K562 (cell line): ENCODE measurements around the gene PSMC3IP. TPM values are rescaled to one million over a fixed set of nuclear protein-coding genes. Genes with fewer than 3 reads are reported as not detected.

Experiments used
- ARNT ChIP-seq, 2 experiments: fragments of 450-650 bp; IDR thresholded peaks; 2 replicates each; pipeline ENCODE4 v1.6.1; 2016; ENCODE audit warnings: mild to moderate bottlenecking in 1 of 2
- CCNT2 ChIP-seq: IDR thresholded peaks from 2 replicates; pipeline ENCODE4 v1.6.1; 2011; ENCODE audit warnings: borderline replicate concordance, low read depth, mild to moderate bottlenecking, moderate library complexity, mixed read lengths, low read length; ENCODE audit not compliant: insufficient read length; ENCODE audit errors: extremely low read depth
- HNRNPUL1 ChIP-seq: fragments of 200-400 bp; formaldehyde crosslinking; IDR thresholded peaks from 2 replicates; pipeline ENCODE4 v1.6.1; 2017; ENCODE audit warnings: low read length
- ILF3 ChIP-seq: fragments of 450-650 bp; IDR thresholded peaks from 2 replicates; pipeline ENCODE4 v1.6.1; 2018; ENCODE audit warnings: antibody characterized with exemption, mild to moderate bottlenecking, moderate library complexity, borderline replicate concordance
- MXI1 ChIP-seq: IDR thresholded peaks from 2 replicates; pipeline ENCODE4 v1.6.1; 2011; ENCODE audit warnings: low read depth, mild to moderate bottlenecking, improper control_type of control experiment, low read length
- NBN ChIP-seq: fragments of 450-650 bp; IDR thresholded peaks from 2 replicates; pipeline ENCODE4 v1.6.1; 2016; ENCODE audit warnings: low read depth, mild to moderate bottlenecking
- SNRNP70 ChIP-seq: fragments of 200-400 bp; formaldehyde crosslinking; optimal IDR thresholded peaks from 2 replicates; pipeline ENCODE3; 2017; ENCODE audit warnings: low read depth, low read length
- SUPT5H ChIP-seq: fragments of 450-650 bp; IDR thresholded peaks from 2 replicates; pipeline ENCODE4 v1.6.1; 2016
- YBX1 ChIP-seq: fragments of 450-650 bp; IDR thresholded peaks from 2 replicates; pipeline ENCODE4 v1.7.1; 2016; ENCODE audit warnings: mild to moderate bottlenecking
- ZFPM2 ChIP-seq: fragments of 250-450 bp; sonication (Bioruptor Pico); IDR thresholded peaks from 2 replicates; pipeline ENCODE4 v1.5.1; 2022; ENCODE audit warnings: mild to moderate bottlenecking
- polyA plus RNA-seq, 8 experiments: library from polyadenylated mRNA; depleted of rRNA in 4 of 8; stranded (reverse) in 5 of 8; unstranded in 3 of 8; fragments of >200 nt; fragmentation: Nextera tagmentation in 2 of 8; fragmentation: Illumina TruSeq in 1 of 8; extraction: Ambion mirVana in 2 of 8; extraction: Trizol in 1 of 8; gene quantifications; 2 replicates each; pipeline versions ENCODE4 v1.2.1 to v1.2.3, GENCODE V29; 2011 to 2014; ENCODE audit warnings: inconsistent platforms in 1 of 8, missing spikeins in 1 of 8
- total RNA-seq, 7 experiments: library from RNA; depleted of rRNA in 6 of 7; stranded (reverse); fragments of >200 nt in 6 of 7; fragmentation: Illumina TruSeq in 2 of 7; extraction: Trizol in 2 of 7; gene quantifications; 2 replicates each; pipeline versions ENCODE4 v1.2.1 to v1.2.3, GENCODE V29; 2011 to 2021; ENCODE audit warnings: low replicate concordance in 1 of 7
- TF ChIP-seq, protein P1 (sequence below): fragments of 200-800 bp; sonication (Bioruptor generic); IDR thresholded peaks from 2 replicates; pipeline ENCODE4 v1.6.1; 2017; ENCODE audit warnings: missing genetic modification characterization, missing compliant biosample characterization
- TF ChIP-seq, protein P2 (sequence below): fragments of 450-650 bp; formaldehyde crosslinking; conservative IDR thresholded peaks from 2 replicates; pipeline ENCODE4 v1.4.0; 2022; ENCODE audit warnings: mild to moderate bottlenecking, missing genetic modification characterization
- TF ChIP-seq, protein P3 (sequence below): fragments of 450-650 bp; IDR thresholded peaks from 2 replicates; pipeline ENCODE4 v1.6.1; 2016; ENCODE audit warnings: borderline replicate concordance
- TF ChIP-seq, protein P4 (sequence below): conservative IDR thresholded peaks from 2 replicates; pipeline ENCODE4 v1.6.1; 2011; ENCODE audit warnings: low read depth, mild to moderate bottlenecking, low read length; ENCODE audit not compliant: control insufficient read depth

The PSMC3IP gene
- total and polyA plus RNA-seq, 9 of the 15 experiments (the other 6 are each of a cell fraction or from before 2014, with no cell fraction given), result 13.8 to 65.6 (median 32.8) TPM

DNA sequence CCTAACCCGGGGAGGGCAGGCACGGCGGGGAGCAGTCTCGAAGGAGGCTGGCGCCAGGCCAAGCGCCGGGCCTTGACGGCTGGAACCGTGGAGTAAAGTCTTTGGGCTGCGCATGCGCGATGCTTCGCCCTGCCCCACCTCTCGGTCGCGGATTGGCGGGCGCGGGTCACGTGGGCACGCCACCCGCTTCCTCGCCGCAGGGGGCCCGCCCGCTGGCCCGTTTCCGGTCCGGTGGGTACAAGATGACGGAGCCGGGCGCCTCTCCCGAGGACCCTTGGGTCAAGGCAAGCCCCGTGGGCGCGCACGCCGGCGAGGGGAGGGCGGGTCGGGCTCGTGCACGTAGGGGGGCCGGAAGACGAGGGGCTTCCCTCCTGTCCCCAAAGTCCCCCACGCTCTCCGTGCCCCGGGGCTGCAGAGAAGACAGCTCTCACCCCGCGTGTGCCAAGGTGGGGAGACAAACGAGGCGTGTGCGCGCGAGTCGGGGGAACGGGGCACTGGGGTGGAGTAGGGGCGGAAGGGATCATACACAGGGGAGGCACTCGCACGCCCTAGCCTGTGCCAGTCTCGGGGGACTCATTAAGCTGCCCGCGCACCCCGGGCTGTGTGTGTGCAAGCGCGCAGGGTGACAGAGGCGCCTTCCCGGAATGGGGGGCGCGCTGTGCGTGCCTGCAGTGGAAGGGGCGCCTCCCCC, 10.5 kb downstream of the PSMC3IP start, which contains the start of gene MLX (continued):
- no peak for TF ChIP-seq SNRNP70
- TF ChIP-seq NBN, result no peak
- TF ChIP-seq, protein P1, sequence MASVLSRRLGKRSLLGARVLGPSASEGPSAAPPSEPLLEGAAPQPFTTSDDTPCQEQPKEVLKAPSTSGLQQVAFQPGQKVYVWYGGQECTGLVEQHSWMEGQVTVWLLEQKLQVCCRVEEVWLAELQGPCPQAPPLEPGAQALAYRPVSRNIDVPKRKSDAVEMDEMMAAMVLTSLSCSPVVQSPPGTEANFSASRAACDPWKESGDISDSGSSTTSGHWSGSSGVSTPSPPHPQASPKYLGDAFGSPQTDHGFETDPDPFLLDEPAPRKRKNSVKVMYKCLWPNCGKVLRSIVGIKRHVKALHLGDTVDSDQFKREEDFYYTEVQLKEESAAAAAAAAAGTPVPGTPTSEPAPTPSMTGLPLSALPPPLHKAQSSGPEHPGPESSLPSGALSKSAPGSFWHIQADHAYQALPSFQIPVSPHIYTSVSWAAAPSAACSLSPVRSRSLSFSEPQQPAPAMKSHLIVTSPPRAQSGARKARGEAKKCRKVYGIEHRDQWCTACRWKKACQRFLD (CRISPR knock-in tag), result peak; percentile 17; the same call in 1 of the 2 replicates
- TF ChIP-seq MXI1, result peak; percentile 89
- TF ChIP-seq, protein P2, sequence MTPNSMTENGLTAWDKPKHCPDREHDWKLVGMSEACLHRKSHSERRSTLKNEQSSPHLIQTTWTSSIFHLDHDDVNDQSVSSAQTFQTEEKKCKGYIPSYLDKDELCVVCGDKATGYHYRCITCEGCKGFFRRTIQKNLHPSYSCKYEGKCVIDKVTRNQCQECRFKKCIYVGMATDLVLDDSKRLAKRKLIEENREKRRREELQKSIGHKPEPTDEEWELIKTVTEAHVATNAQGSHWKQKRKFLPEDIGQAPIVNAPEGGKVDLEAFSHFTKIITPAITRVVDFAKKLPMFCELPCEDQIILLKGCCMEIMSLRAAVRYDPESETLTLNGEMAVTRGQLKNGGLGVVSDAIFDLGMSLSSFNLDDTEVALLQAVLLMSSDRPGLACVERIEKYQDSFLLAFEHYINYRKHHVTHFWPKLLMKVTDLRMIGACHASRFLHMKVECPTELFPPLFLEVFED, result no peak
- TF ChIP-seq CCNT2, result peak; percentile 85
- no peak for TF ChIP-seq ARNT (IDR thresholded peaks at IDR 0.05)
- TF ChIP-seq, protein P3, sequence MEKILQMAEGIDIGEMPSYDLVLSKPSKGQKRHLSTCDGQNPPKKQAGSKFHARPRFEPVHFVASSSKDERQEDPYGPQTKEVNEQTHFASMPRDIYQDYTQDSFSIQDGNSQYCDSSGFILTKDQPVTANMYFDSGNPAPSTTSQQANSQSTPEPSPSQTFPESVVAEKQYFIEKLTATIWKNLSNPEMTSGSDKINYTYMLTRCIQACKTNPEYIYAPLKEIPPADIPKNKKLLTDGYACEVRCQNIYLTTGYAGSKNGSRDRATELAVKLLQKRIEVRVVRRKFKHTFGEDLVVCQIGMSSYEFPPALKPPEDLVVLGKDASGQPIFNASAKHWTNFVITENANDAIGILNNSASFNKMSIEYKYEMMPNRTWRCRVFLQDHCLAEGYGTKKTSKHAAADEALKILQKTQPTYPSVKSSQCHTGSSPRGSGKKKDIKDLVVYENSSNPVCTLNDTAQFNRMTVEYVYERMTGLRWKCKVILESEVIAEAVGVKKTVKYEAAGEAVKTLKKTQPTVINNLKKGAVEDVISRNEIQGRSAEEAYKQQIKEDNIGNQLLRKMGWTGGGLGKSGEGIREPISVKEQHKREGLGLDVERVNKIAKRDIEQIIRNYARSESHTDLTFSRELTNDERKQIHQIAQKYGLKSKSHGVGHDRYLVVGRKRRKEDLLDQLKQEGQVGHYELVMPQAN, result peak; percentile 35; the same call in 1 of the 2 replicates
- TF ChIP-seq ZFPM2 (CRISPR knock-in tag), result no peak
- no peak; the same call in 1 of the 2 replicates for TF ChIP-seq SUPT5H
- TF ChIP-seq HNRNPUL1, result no peak
- no peak for TF ChIP-seq ILF3
- TF ChIP-seq YBX1, result no peak
- TF ChIP-seq, protein P4, sequence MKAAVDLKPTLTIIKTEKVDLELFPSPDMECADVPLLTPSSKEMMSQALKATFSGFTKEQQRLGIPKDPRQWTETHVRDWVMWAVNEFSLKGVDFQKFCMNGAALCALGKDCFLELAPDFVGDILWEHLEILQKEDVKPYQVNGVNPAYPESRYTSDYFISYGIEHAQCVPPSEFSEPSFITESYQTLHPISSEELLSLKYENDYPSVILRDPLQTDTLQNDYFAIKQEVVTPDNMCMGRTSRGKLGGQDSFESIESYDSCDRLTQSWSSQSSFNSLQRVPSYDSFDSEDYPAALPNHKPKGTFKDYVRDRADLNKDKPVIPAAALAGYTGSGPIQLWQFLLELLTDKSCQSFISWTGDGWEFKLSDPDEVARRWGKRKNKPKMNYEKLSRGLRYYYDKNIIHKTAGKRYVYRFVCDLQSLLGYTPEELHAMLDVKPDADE, result peak; percentile 84
